SH-SY5Y (cell line): ENCODE measurements around the gene RALY.

Experiments used
- GATA2 ChIP-seq: IDR thresholded peaks from 2 replicates; pipeline ENCODE4 v1.6.1; 2011; ENCODE audit warnings: mild to moderate bottlenecking, low read depth, low read length
- GATA3 ChIP-seq: IDR thresholded peaks from 2 replicates; pipeline ENCODE4 v1.6.1; 2011; ENCODE audit warnings: low read depth, mild to moderate bottlenecking, low read length, moderate library complexity

The RALY gene

DNA sequence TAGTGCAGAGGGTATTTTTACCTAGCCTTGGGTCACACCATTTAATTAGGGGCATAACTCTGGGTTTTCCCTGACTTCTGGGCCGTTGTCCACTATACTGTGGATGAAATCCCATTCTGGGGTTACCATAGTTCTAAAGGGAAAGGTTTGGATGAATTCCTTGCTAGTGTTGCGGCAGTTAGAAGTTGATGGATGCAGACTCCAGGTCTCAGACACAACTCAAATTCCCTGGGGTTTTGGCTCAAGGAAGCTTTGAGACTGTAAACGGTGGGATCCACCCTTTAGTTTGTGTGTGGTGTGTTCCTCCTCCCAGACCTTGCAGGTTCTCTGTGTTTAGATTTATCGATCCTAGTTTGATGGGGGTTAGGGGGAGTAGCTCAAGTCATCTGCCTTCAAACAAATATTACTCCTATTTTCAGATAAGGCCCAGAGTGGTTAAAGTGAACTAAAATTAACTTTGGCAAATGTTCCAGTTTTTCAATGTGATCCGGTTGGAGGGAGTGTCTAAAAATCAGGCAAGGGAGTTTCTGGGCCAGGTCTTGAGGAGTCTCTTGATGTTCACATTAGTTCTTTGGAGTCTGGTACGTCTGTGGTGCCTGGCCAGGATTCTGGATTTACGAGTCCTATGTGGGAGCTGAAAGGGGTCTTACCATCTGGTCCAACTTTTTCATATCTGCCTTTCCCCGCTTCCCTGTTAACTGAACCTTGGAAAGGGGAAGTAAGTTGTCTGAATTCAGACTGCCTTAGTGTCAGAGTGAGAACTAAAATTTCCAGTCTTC lies 1.5 kb downstream of the RALY start:
- TF ChIP-seq GATA2: no peak
- TF ChIP-seq GATA3: no peak

DNA sequence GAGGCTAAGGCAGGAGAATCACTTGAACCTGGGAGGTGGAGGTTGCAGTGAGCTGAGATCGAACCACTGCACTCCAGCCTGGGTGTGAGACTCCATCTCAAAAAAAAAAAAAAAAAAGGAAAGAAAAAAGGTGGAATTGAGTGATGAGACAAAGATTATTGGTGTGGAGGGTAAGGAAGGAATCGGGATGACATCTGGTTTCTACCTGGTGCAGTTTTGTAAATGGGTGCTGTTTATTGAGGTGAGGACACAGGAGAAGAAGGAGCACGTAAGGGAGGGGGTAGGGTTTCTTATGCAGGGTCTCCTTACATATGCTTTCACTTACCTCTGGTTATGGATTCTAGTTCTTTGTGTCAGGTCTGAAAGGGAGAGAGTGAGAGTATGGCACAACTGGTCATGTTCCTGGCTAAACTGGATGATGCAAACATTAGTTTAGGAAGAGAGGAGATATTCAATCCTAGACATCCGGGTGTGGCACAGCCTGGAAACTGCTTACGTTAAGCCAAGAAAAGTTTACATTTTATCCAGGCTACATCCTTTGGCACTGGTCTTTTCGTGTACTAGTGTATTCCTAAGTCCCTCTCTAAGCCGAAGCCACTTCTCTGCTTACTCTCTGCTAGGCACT lies 5.4 kb downstream of the RALY start:
- TF ChIP-seq GATA3: no peak
- no peak for TF ChIP-seq GATA2

DNA sequence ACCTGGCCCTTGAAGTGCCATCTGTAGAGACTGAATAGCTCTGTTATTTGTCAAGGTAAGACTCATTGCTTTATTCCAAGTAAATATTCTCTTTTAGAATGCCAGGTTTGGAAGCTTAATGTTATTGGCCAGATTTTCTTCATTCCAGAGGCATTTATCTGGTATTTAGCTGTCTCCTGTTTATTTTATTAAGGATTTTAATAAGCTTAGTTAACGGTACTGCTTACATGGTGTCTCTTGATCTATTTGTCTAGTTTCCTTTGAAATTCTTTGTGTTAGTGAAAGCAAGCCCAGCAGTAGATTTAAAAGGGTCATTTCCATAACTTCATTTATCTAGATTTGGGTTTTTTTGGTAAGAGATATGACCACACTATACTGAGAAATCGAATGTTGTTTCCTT lies 7.7 kb downstream of the RALY start:
- TF ChIP-seq GATA2: no peak
- no peak for TF ChIP-seq GATA3

DNA sequence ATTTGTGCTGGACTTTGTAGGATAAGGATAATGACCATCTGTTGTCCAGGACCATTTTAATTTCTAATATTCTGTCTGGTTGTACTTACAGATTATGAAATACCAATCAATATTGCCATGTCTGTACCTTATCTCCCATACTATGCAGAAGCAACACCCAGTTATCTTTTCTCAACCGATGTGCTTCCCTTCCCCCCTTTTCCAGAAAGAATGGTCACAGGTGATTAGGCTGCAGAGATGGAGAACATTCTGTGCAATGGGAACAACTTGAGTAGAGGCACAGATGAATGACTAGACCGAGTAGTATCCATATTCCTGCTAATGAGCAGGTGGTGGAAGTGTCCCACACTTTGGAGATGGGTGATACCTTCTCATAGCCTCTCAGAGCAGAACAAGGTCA lies 10.5 kb downstream of the RALY start:
- TF ChIP-seq GATA3 (no peak), GATA2 (no peak)

DNA sequence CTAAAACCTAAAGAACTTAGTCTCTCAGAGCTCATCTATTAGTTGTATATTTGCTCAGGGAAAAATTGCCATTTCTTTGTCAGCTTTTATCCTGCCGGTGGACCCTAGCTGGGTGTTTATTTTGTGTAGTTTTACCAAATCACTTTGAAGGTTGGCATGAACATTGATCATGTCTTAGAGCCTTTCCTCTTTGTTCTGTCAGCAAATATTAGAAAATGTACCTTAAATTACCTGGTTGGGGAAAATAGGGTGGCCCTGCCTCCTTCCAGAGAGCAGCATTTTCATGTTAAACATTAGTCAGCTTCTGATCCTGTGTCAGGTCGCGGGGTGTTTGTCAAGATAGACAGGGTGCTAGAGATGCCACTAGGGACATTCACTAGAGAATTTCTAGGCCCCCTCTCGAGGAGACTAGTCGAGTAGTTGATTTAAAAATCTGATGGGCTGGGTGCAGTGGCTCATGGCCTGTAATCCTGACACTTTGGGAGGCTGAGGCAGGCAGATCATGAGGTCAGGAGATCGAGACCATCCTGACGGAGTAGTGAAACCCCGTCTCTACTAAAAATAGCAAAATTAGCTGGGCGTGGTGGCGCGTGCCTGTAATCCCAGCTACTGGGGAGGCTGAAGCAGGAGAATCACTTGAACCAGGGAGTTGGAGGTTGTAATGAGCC lies 11.2 kb downstream of the RALY start:
- no peak for TF ChIP-seq GATA3
- TF ChIP-seq GATA2: no peak

DNA sequence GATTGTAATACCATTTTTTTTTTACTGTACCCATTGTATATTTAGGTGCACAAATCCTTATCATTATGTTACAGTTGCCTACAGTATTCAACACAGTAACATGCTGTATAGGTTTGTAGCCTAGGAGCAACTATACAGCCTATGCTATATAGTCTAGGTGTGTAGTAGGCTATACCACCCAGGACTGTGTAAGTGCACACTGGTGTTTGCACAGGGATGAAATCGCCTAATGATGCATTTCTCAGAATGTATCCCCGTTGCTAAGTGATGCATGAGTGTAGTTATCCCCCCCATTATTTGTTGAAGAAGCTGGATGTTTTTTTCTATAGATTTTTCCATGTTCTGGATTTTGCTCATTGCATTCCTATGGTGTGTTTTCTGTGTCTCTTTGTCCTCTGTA lies 12.9 kb downstream of the RALY start:
- TF ChIP-seq GATA2 (no peak), GATA3 (no peak)

DNA sequence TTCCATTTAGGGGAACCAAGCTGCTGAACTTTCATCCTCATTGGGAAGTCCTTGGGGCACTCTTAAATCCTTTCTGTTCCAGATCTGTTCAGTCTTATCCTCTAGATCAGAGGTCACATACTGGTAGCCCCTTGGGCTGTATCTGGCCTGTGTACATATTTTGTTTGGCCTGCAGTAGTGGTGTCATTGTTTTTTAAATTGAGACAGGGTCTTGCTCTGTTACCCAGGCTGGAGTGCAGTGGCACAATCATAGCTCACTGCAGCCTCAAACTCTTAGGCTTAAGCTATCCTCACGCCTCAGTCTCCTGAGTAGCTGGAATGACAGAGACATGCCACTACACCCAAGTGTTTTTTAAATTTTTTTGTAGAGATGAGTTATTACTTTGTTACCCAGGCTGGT lies 14.8 kb downstream of the RALY start:
- TF ChIP-seq GATA2 (no peak), GATA3 (no peak)

DNA sequence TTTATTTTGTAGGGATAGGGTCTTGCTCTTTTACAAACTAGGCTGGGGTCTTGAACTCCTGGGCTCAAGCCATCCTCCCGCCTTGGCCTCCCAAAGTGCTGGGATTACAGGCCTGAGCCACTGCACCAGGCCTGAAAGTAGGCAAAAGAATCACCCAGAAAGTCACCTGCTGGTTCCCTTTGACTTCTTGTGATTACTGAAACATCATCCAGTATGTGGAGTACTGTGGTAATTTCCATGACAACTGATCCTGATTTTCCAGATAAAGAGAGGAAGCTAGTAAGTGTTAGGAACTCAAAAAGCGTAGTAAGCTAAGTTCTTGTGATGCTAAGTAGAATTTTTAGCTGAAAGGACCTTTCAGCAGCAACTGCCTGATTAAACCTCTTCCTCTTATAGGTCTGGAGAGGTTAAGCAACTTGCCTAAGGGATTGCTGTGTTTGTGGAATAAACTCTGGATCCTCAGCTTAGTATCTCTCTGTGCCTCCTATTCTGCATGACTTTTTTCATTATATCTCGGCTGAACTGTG lies 16.8 kb downstream of the RALY start:
- TF ChIP-seq GATA3: no peak
- TF ChIP-seq GATA2: peak; percentile 19; the same call in 1 of the 2 replicates

DNA sequence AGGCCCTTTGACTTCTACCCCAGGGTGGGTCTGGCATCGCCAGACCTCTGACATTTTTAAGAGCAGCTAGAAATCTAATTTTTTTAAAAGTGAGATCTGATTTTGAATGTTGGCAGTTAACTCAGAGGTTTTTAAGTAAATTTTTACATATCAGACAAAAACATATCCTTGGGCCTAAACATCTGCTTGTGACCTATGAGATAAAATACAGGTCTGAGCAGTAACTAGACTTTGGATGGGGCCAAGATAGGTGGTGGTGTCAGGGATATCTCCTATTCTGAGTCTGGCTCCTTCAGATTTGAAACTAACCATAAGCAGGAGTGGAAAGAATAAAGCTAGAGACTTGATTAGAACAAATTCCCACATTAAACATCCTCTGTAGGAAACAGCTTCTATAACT lies 17.6 kb downstream of the RALY start:
- TF ChIP-seq GATA2 (no peak; the same call in 1 of the 2 replicates), GATA3 (0 out of 2 replicates have a peak, but pooled peaks have one; percentile 13)

DNA sequence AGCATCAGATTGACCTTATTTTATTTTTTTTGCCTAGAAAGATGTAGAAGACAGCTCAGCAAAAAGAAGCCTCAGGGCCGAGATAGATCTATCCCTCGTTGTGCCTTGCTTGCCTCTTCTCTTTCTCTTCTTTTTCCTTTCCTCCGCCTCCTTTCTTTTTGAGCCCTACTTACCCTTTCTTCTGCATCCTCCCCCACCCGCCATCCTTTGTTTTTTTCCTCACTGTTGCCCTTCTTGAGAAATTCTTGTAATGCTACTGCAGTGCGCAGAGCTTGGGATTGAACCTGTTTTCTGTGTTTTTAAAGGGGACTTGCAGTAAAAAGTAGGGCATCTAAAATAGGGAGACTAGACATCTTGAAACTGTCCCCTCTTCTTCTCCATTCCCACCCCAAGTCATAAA lies 18.6 kb downstream of the RALY start:
- TF ChIP-seq GATA2 (no peak), GATA3 (no peak)

DNA sequence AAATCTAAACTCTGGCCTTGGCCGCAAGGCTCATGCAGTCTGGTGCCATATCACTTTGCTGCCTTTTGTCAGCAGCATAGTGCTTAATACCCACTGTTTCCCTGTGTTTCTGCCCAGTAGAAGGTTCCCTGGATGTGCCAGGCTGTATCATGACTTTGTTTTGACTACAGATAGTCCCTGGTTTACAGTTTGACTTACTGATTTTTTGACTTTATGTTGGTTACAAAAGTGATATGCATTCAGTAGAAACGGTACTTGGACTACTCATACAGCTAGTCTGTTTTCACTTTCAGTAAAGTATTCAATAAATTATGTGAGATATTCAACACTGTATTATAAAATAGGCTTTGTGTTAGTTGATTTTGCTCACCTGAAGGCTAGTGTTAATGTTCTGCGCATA lies 19.0 kb downstream of the RALY start:
- TF ChIP-seq GATA3: no peak
- no peak for TF ChIP-seq GATA2

DNA sequence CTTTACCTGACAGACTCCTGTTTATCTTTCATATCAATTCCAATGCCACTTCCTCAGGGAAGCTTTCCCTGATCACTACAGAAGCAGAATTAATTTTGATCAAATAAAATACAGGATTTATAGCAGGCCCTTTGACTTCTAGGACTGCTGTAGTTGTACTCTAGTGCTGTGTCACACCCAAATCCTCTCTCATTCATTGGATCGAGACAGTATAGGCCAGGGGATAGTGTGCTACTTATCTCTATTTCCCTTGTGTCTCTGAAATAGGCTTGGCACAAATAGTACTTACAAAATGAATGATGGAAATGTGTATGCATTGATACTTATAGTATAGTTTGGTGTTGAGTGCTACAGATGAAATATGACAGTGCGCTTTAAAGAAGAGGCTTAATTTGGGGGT lies 19.8 kb downstream of the RALY start:
- TF ChIP-seq GATA3 (0 out of 2 replicates have a peak, but pooled peaks have one; percentile 20), GATA2 (no peak)

DNA sequence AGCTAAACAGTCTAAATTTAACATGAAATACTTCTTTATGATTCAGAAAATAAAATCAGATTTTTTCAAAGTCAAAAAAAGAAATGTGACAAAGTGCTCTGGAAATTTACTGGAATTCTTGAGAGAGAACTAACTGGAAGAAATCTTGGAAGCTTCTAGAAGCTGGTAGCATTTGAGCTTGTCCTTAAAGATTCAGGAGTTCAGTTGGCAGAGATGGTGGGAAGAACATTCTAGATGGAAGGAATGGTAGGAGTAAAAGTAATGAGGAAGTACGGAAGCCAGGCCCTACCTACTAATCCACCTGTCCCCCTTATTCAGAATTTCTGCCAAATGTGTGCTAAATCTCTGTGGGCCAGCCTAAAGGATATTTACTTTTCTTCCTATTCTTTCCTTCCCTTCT lies 21.2 kb downstream of the RALY start:
- TF ChIP-seq GATA3: no peak
- TF ChIP-seq GATA2: no peak

DNA sequence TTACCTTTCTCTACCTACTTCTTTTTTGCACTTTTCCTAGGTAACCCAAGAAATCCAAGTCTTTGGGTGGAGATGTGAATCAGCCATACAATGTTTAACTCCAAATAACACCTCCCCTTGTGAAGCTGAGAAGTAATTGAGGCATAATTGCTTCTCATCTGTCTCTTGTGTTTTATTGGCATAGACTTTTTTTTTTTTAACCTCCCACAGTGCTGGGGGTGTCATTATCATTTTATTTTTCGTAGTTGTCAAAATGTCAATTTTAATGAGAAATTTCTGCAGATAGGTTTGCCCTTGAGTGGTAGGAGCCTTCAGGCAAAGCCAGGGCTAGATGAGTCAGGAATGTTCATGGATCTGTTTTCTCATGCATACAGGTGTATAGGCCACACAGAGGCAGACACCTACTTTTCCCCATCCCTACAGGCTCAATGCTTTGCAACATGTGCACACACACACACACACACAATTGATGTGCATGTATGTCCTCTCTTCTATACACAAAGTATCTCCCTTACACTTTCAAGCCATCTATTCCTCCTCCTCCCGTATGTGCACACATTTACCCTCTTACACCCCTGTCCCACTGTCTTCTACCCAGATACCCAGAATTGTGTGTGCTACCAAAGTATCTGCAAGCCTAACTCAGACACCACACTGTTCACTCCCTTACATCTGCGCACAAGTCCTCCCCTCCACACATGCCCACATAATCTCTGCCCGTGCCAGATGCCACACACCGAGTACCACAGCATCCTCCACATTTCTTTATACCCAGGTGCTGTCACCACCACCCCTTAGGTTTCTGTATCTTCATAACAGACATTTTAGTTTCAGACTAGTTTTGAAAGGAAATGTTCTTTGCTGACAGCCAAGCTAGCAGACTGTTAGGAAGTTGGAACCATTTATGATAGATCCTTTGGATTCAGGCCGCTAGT lies 22.0 kb downstream of the RALY start:
- TF ChIP-seq GATA2: no peak
- no peak for TF ChIP-seq GATA3
